HEK293T (cell line): ENCODE measurements around the gene ATP6V1G2.

ENCODE experiments used
- BHLHE40 ChIP-seq: fragments of 450-650 bp; IDR thresholded peaks from 2 replicates; pipeline ENCODE4 v1.6.1; 2016; ENCODE audit warnings: mild to moderate bottlenecking, moderate library complexity, borderline replicate concordance
- FOXA1 ChIP-seq: fragments of 450-650 bp; IDR thresholded peaks from 2 replicates; pipeline ENCODE4 v1.6.1; 2016; ENCODE audit warnings: mild to moderate bottlenecking
- FOXK2 ChIP-seq: fragments of 450-650 bp; IDR thresholded peaks from 2 replicates; pipeline ENCODE4 v1.6.1; 2016; ENCODE audit warnings: mild to moderate bottlenecking
- SUZ12 ChIP-seq: fragments of 450-650 bp; IDR thresholded peaks from 2 replicates; pipeline ENCODE4 v1.6.1; 2016; ENCODE audit warnings: mild to moderate bottlenecking
- TARDBP ChIP-seq: fragments of 450-650 bp; IDR thresholded peaks from 2 replicates; pipeline ENCODE4 v1.6.1; 2016

DNA sequence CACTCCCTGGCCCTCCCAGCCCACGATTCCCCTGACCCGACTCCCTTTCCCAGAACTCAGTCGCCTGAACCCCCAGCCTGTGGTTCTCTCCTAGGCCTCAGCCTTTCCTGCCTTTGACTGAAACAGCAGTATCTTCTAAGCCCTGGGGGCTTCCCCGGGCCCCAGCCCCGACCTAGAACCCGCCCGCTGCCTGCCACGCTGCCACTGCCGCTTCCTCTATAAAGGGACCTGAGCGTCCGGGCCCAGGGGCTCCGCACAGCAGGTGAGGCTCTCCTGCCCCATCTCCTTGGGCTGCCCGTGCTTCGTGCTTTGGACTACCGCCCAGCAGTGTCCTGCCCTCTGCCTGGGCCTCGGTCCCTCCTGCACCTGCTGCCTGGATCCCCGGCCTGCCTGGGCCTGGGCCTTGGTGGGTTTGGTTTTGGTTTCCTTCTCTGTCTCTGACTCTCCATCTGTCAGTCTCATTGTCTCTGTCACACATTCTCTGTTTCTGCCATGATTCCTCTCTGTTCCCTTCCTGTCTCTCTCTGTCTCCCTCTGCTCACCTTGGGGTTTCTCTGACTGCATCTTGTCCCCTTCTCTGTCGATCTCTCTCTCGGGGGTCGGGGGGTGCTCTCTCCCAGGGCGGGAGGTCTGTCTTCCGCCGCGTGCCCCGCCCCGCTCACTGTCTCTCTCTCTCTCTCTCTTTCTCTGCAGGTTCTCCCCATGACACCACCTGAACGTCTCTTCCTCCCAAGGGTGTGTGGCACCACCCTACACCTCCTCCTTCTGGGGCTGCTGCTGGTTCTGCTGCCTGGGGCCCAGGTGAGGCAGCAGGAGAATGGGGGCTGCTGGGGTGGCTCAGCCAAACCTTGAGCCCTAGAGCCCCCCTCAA, 25.9 kb upstream of the ATP6V1G2 start, which contains the start of gene LTA:
- no peak for TF ChIP-seq FOXA1
- TF ChIP-seq FOXK2 = no peak
- TF ChIP-seq TARDBP = no peak
- no peak for TF ChIP-seq BHLHE40
- no peak for TF ChIP-seq SUZ12
